Tibial nerve (tissue), 4 donors: ENCODE data around the gene SORCS2. TPM values are rescaled to one million over a fixed set of nuclear protein-coding genes. Genes with fewer than 3 reads are reported as not detected.

Source experiments
- DNase-seq, 2 donors: peaks; one replicate each; pipeline ENCODE4 v3.0.0-alpha.2; 2019; ENCODE audit warnings: low spot score in 2 of 2
- H3K27ac ChIP-seq, 4 donors: fragments of 200-600 bp; sonication (generic) in 3 of 4; one replicate each; pipeline ENCODE4 v1.5.1; 2017 to 2019; ENCODE audit warnings: mild to moderate bottlenecking in 1 of 4
- H3K27me3 ChIP-seq, 2 donors: fragments of 200-600 bp; sonication (generic) in 1 of 2; one replicate each; pipeline versions ENCODE4 v1.5.1 to v1.6.0; 2017 to 2019
- H3K36me3 ChIP-seq, 3 donors: fragments of 200-600 bp; sonication (generic); one replicate each; pipeline ENCODE4 v1.5.1; 2018 to 2019
- H3K4me1 ChIP-seq, 4 donors: fragments of 200-600 bp; sonication (generic) in 3 of 4; one replicate each; pipeline ENCODE4 v1.5.1; 2017 to 2019
- H3K4me3 ChIP-seq, 4 donors: fragments of 200-600 bp; sonication (generic) in 3 of 4; one replicate each; pipeline ENCODE4 v1.5.1; 2017 to 2019; ENCODE audit warnings: mild to moderate bottlenecking in 1 of 4, moderate library complexity in 1 of 4
- H3K9me3 ChIP-seq, 4 donors: fragments of 200-600 bp; sonication (generic) in 3 of 4; one replicate each; pipeline ENCODE4 v1.5.1; 2017 to 2019
- CTCF ChIP-seq, 5 experiments: fragments of 200-600 bp in 3 of 5; fragments of 450-650 bp in 2 of 5; sonication (generic) in 3 of 5; IDR thresholded peaks; one replicate each; pipeline ENCODE4 v1.5.1; 2016 to 2019; ENCODE audit warnings: antibody characterized with exemption in 5 of 5, mild to moderate bottlenecking in 3 of 5, moderate library complexity in 2 of 5
- EP300 ChIP-seq, 2 donors: sonication (generic); formaldehyde crosslinking; IDR thresholded peaks; one replicate each; pipeline ENCODE4 v1.6.1; 2017; ENCODE audit warnings: antibody characterized with exemption in 2 of 2, mild to moderate bottlenecking in 1 of 2
- POLR2A ChIP-seq, 2 donors: fragments of 450-650 bp; IDR thresholded peaks; one replicate each; pipeline ENCODE4 v1.6.1; 2017; ENCODE audit warnings: antibody characterized with exemption in 2 of 2, mild to moderate bottlenecking in 2 of 2, moderate library complexity in 2 of 2
- WGBS, 2 donors: methylation state at CpG; one replicate each; pipeline ENCODE4 v1.1.5; 2018; 5-methylcytosine and 5-hydroxymethylcytosine counted together
- total RNA-seq, 4 donors: library from RNA; depleted of rRNA; stranded (reverse); fragments of >200 nt; gene quantifications; one replicate each; pipeline ENCODE4 v1.1.0, GENCODE V29; 2016

SORCS2 gene
- total RNA-seq, 4 donors from 2014 or later: 15.6 to 48.9 (median 38.3) TPM

GRCh38 chr4:7732263-7732662, 539.9 kb downstream of the SORCS2 start:
- no peak for TF ChIP-seq CTCF (IDR thresholded peaks at IDR 0.05)
- Histone ChIP-seq H3K9me3 (no peaks in the 10 kb centered on the region), H3K36me3 (peaks cover 0 to 80% (median 0%) of the 10 kb centered on the region in 3 donors), H3K27ac (no peak overlapping the region), H3K4me1 (no peaks in the 10 kb centered on the region), H3K4me3 (no peak overlapping the region), H3K27me3 (no peaks in the 10 kb centered on the region)
- WGBS, 2 donors: 87 to 90% methylated on average over 9 of the region's 9 CpGs
- DNase-seq: no peak

GRCh38 chr4:7733201-7733600, 540.9 kb downstream of the SORCS2 start:
- H3K4me1 ChIP-seq: no peaks in the 10 kb centered on the region
- WGBS, 2 donors: 78 to 88% methylated on average over 6 to 17 of the region's 17 CpGs
- H3K27ac ChIP-seq: no peak overlapping the region
- peaks cover 0 to 83% (median 0%) of the 10 kb centered on the region in 3 donors for H3K36me3 ChIP-seq
- no peak overlapping the region for H3K4me3 ChIP-seq
- H3K9me3 ChIP-seq: peaks cover 0 to 4% (median 0%) of the 10 kb centered on the region in 4 donors
- DNase-seq: no peak
- no peak for TF ChIP-seq POLR2A (IDR thresholded peaks at IDR 0.05)
- TF ChIP-seq CTCF (IDR thresholded peaks at IDR 0.05): no peak
- no peak for TF ChIP-seq EP300 (IDR thresholded peaks at IDR 0.05)
- no peaks in the 10 kb centered on the region for H3K27me3 ChIP-seq

GRCh38 chr4:7733801-7734650, 541.7 kb downstream of the SORCS2 start:
- TF ChIP-seq EP300 (IDR thresholded peaks at IDR 0.05): no peak
- no peak for TF ChIP-seq CTCF (IDR thresholded peaks at IDR 0.05)
- no peak for TF ChIP-seq POLR2A (IDR thresholded peaks at IDR 0.05)

GRCh38 chr4:7734651-7735260, 542.4 kb downstream of the SORCS2 start:
- 75 to 80% methylated on average over 15 to 19 of the region's 20 CpGs for WGBS, 2 donors
- Histone ChIP-seq H3K27me3 (no peaks in the 10 kb centered on the region), H3K4me3 (no peak overlapping the region), H3K36me3 (peaks cover 0 to 84% (median 0%) of the 10 kb centered on the region in 3 donors), H3K9me3 (peaks cover 0 to 4% (median 0%) of the 10 kb centered on the region in 4 donors), H3K4me1 (no peaks in the 10 kb centered on the region), H3K27ac (no peak overlapping the region)
- TF ChIP-seq CTCF (IDR thresholded peaks at IDR 0.05): no peak
- no peak for TF ChIP-seq EP300 (IDR thresholded peaks at IDR 0.05)
- TF ChIP-seq POLR2A (IDR thresholded peaks at IDR 0.05): no peak
- no peak for DNase-seq

More at GRCh38 chr4:7733801-7734650, 541.7 kb downstream of the SORCS2 start:
- H3K4me1 ChIP-seq: no peaks in the 10 kb centered on the region
- no peaks in the 10 kb centered on the region for H3K27me3 ChIP-seq
- peaks cover 0 to 83% (median 0%) of the 10 kb centered on the region in 3 donors for H3K36me3 ChIP-seq
- DNase-seq: no peak
- no peak overlapping the region for H3K27ac ChIP-seq
- H3K9me3 ChIP-seq: peaks cover 0 to 4% (median 0%) of the 10 kb centered on the region in 4 donors
- H3K4me3 ChIP-seq: no peak overlapping the region
- 64 to 71% methylated on average over 16 to 25 of the region's 26 CpGs for WGBS, 2 donors

GRCh38 chr4:7735395-7735794, 543.1 kb downstream of the SORCS2 start:
- TF ChIP-seq CTCF (IDR thresholded peaks at IDR 0.05) (no peak), POLR2A (IDR thresholded peaks at IDR 0.05) (no peak), EP300 (IDR thresholded peaks at IDR 0.05) (no peak)
- WGBS, 2 donors: 97 to 98% methylated on average over 5 of the region's 5 CpGs
- Histone ChIP-seq H3K9me3 (peaks cover 0 to 4% (median 0%) of the 10 kb centered on the region in 4 donors), H3K36me3 (peaks cover 0 to 84% (median 0%) of the 10 kb centered on the region in 3 donors), H3K4me3 (no peak overlapping the region), H3K27ac (no peak overlapping the region), H3K27me3 (no peaks in the 10 kb centered on the region), H3K4me1 (no peaks in the 10 kb centered on the region)
- DNase-seq: no peak
